Measurements from ENCODE around the gene OSR1. TPM values are rescaled to one million over a fixed set of nuclear protein-coding genes. Genes with fewer than 3 reads are reported as not detected.

The OSR1 gene
- total RNA-seq, 1 experiment from 2014 or later, result 2.6 TPM

DNA sequence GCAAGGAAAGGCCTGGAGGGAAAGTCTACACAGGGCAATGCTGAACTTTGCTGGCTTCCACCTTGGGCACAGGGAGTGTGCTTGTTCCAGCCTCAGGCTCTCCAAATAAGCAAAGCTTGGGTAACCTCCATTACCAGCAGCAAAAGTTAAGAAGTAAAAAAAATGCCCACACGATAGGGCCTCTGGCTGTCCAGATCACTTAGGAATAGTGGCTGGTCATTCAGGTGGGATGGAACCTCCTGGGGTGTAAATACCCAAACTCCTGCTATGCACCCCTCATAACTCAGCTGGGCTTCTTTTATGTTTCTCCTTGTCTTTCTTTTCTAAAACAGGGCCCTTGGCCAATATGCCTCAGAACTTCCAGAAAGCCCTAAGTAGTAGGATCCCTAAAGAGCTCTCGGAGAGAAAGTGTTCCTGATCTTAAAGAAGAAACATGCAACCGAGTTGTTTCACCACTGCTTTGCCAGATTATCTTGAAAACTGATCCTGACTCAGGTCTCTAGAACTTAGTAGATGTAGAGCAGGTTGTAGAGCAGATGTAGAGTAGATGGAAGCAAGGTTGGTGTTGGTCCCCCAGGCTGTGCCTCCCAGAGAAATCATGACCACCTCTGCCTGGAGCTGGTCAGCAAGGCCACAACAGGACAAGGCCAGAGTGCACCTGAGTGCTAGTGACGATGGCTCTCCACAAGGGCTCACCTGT, 2.0 kb upstream of the OSR1 start:
- TF ChIP-seq, protein P1, sequence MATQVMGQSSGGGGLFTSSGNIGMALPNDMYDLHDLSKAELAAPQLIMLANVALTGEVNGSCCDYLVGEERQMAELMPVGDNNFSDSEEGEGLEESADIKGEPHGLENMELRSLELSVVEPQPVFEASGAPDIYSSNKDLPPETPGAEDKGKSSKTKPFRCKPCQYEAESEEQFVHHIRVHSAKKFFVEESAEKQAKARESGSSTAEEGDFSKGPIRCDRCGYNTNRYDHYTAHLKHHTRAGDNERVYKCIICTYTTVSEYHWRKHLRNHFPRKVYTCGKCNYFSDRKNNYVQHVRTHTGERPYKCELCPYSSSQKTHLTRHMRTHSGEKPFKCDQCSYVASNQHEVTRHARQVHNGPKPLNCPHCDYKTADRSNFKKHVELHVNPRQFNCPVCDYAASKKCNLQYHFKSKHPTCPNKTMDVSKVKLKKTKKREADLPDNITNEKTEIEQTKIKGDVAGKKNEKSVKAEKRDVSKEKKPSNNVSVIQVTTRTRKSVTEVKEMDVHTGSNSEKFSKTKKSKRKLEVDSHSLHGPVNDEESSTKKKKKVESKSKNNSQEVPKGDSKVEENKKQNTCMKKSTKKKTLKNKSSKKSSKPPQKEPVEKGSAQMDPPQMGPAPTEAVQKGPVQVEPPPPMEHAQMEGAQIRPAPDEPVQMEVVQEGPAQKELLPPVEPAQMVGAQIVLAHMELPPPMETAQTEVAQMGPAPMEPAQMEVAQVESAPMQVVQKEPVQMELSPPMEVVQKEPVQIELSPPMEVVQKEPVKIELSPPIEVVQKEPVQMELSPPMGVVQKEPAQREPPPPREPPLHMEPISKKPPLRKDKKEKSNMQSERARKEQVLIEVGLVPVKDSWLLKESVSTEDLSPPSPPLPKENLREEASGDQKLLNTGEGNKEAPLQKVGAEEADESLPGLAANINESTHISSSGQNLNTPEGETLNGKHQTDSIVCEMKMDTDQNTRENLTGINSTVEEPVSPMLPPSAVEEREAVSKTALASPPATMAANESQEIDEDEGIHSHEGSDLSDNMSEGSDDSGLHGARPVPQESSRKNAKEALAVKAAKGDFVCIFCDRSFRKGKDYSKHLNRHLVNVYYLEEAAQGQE (IDR thresholded peaks at IDR 0.05; ENCODE audit: low read depth), result no peak
- TF ChIP-seq, protein P2, sequence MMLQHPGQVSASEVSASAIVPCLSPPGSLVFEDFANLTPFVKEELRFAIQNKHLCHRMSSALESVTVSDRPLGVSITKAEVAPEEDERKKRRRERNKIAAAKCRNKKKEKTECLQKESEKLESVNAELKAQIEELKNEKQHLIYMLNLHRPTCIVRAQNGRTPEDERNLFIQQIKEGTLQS (IDR thresholded peaks at IDR 0.05), result no peak
- no peak for TF ChIP-seq YY1 (IDR thresholded peaks at IDR 0.05; ENCODE audit: extremely low read depth, insufficient replicate concordance, low read depth, low read length)
- TF ChIP-seq ELF1 (IDR thresholded peaks at IDR 0.05; ENCODE audit: borderline replicate concordance, low read depth), result no peak
- no peak for TF ChIP-seq SP1 (IDR thresholded peaks at IDR 0.05; ENCODE audit: low read depth)
- TF ChIP-seq CBX3 (IDR thresholded peaks at IDR 0.05; ENCODE audit: low read depth), result no peak
- TF ChIP-seq SRF (IDR thresholded peaks at IDR 0.05; ENCODE audit: low read depth), result no peak
- no peak for TF ChIP-seq RAD21 (IDR thresholded peaks at IDR 0.05; ENCODE audit: low read depth)
- no peak for ATAC-seq
- peaks cover 5% of the 10 kb centered on the region; the same call in 1 of the 2 replicates for H3K27me3 ChIP-seq (ENCODE audit: insufficient read depth, low read length)
- intact Hi-C loops (cut with micrococcal nuclease), result no loop called here
- no peaks in the 10 kb centered on the region for H3K9me3 ChIP-seq (ENCODE audit: control insufficient read depth in 1 of 2, insufficient read depth in 1 of 2, low read depth in 1 of 2, low read length in 2 of 2)
- H3K9me2 ChIP-seq (ENCODE audit: insufficient read depth), result no peaks in the 10 kb centered on the region
- no peaks in the 10 kb centered on the region for H3K79me2 ChIP-seq (ENCODE audit: insufficient read depth, low read length)
- no peak overlapping the region for H3K9ac ChIP-seq (ENCODE audit: low read length)
- no TSS peak for BruUV-seq (replicated peaks)
- no peak overlapping the region for H2AFZ ChIP-seq (ENCODE audit: low read depth, low read length, poor library complexity, severe bottlenecking)
- RAD21 ChIA-PET (ENCODE audit: low non-redundant PET in 1 of 2, low total read pairs in 2 of 2, uncharacterized antibody in 2 of 2, unreplicated experiment in 2 of 2), result no interaction called here
- peaks cover 0 to 20% of the 10 kb centered on the region in 2 experiments; a peak in 2 of 4 replicates for H3K4me1 ChIP-seq (ENCODE audit: control insufficient read depth in 1 of 2, insufficient read depth in 2 of 2, low read length in 2 of 2)
- no peak for DNase-seq (ENCODE audit: low read depth, low spot score)
- POLR2A ChIA-PET, result interaction anchor here (0.7 kb wide), 1 partner anchor 14 kb away, joined by 3 read pairs; no protein-coding TSS in a partner anchor
- H3K4me3 ChIP-seq (replicated peaks in 1 of 2; ENCODE audit: low read depth in 1 of 2, low read length in 2 of 2), result no peak overlapping the region
- no peak overlapping the region for H3K4me2 ChIP-seq (ENCODE audit: low read length)
- no peaks in the 10 kb centered on the region for H3K36me3 ChIP-seq (ENCODE audit: control insufficient read depth in 1 of 2, insufficient read depth in 2 of 2, low read length in 2 of 2)
- CTCF ChIA-PET, result interaction anchor here (0.9 to 1.4 kb wide), 4 partner anchors 9 to 983 kb away, joined by 3 to 5 read pairs (median 4); no protein-coding TSS in a partner anchor
- H3K27ac ChIP-seq (ENCODE audit: low read depth, low read length), result no peak overlapping the region
- no peaks in the 10 kb centered on the region for H4K20me1 ChIP-seq (ENCODE audit: insufficient read depth)

Data from HCT116 (cell line).